Measurements from ENCODE around the gene NABP1. TPM values are rescaled to one million over a fixed set of nuclear protein-coding genes. Genes with fewer than 3 reads are reported as not detected.

NABP1 gene
- total and polyA plus RNA-seq, 12 donors = 1.2 to 15.3 (median 3.8) TPM

- Histone ChIP-seq H3K4me3 (no peak overlapping the region), H3K4me1 (peaks cover 0 to 5% (median 0%) of the 10 kb centered on the region in 9 donors), H3K9me3 (no peaks in the 10 kb centered on the region), H3K36me3 (no peaks in the 10 kb centered on the region), H3K27me3 (no peaks in the 10 kb centered on the region), H3K27ac (no peak overlapping the region)
- ATAC-seq (no peak), DNase-seq (no peak)
- intact Hi-C loops (cut with DNase I) = no loop called here
- TF ChIP-seq CTCF (IDR thresholded peaks at IDR 0.05) = no peak
- 97 to 98% methylated on average over 1 of the region's 1 CpG for WGBS, 2 donors
These were observed 32.9 kb upstream of the NABP1 start for GRCh38 chr2:191645032-191645431.

GRCh38 chr2:191645434-191646162 is 32.3 kb upstream of the NABP1 start:
- intact Hi-C loops (cut with DNase I) = no loop called here
- TF ChIP-seq CTCF (IDR thresholded peaks at IDR 0.05) = no peak
- WGBS, 2 donors = 45 to 47% methylated on average over 2 of the region's 2 CpGs
- H3K27me3 ChIP-seq = no peaks in the 10 kb centered on the region
- ATAC-seq = no peak
- peaks cover 0 to 7% (median 0%) of the 10 kb centered on the region in 9 donors for H3K4me1 ChIP-seq
- H3K9me3 ChIP-seq = no peaks in the 10 kb centered on the region
- no peak for DNase-seq
- no peaks in the 10 kb centered on the region for H3K36me3 ChIP-seq
- peak overlapping the region in 1 of 10 donors; percentile 52 for H3K27ac ChIP-seq
- H3K4me3 ChIP-seq = no peak overlapping the region

- DNase-seq = no peak
- Histone ChIP-seq H3K27me3 (no peaks in the 10 kb centered on the region), H3K9me3 (no peaks in the 10 kb centered on the region), H3K4me3 (no peak overlapping the region), H3K27ac (peak overlapping the region in 1 of 10 donors; percentile 52), H3K4me1 (peaks cover 0 to 13% (median 0%) of the 10 kb centered on the region in 9 donors), H3K36me3 (no peaks in the 10 kb centered on the region)
- no peak for TF ChIP-seq CTCF (IDR thresholded peaks at IDR 0.05)
- intact Hi-C loops (cut with DNase I) = no loop called here
- 87 to 90% methylated on average over 6 of the region's 6 CpGs for WGBS, 2 donors
- no peak for ATAC-seq
These were observed 31.6 kb upstream of the NABP1 start for GRCh38 chr2:191646163-191646902.

- Histone ChIP-seq H3K27me3 (no peaks in the 10 kb centered on the region), H3K4me1 (peaks cover 0 to 13% (median 0%) of the 10 kb centered on the region in 9 donors), H3K9me3 (no peaks in the 10 kb centered on the region), H3K36me3 (no peaks in the 10 kb centered on the region), H3K4me3 (no peak overlapping the region), H3K27ac (no peak overlapping the region)
- intact Hi-C loops (cut with DNase I) = no loop called here
- DNase-seq (no peak), ATAC-seq (no peak)
- no peak for TF ChIP-seq CTCF (IDR thresholded peaks at IDR 0.05)
- 91% methylated on average over 2 of the region's 2 CpGs for WGBS, 2 donors
These were observed 28.4 kb upstream of the NABP1 start for GRCh38 chr2:191649519-191649918.

Data from heart right ventricle (tissue), 16 donors.